Fibroblast of skin of abdomen (primary cell): ENCODE data around the gene CTNND2.
A peak's percentile ranks its signal among the peaks of the same experiment; 100 is the strongest.

Experiments
- DNase-seq: peaks from one replicate; pipeline ENCODE4 v3.0.0-alpha.2; 2013

CTNND2 gene

GRCh38 chr5:10975945-10976344 is 928.3 kb downstream of the CTNND2 start:
- peak; percentile 5 for DNase-seq

- DNase-seq = no peak
Observed at GRCh38 chr5:10974850-10975249, 929.4 kb downstream of the CTNND2 start.

GRCh38 chr5:10973316-10973715 is 930.9 kb downstream of the CTNND2 start:
- DNase-seq = no peak

GRCh38 chr5:10969684-10970180 is 934.5 kb downstream of the CTNND2 start:
- no peak for DNase-seq

GRCh38 chr5:10964806-10965205 is 939.4 kb downstream of the CTNND2 start:
- DNase-seq = no peak

- no peak for DNase-seq
Observed at GRCh38 chr5:10958728-10959127, 945.5 kb downstream of the CTNND2 start.

- no peak for DNase-seq
Observed at GRCh38 chr5:10949856-10950630, 954.2 kb downstream of the CTNND2 start.

GRCh38 chr5:10946050-10946449 is 958.2 kb downstream of the CTNND2 start:
- no peak for DNase-seq

- DNase-seq = no peak
Observed at GRCh38 chr5:10941900-10942299, 962.3 kb downstream of the CTNND2 start.

GRCh38 chr5:10936081-10936855 is 968.0 kb downstream of the CTNND2 start:
- DNase-seq = no peak

- DNase-seq = no peak
Observed at GRCh38 chr5:10935536-10935935, 968.7 kb downstream of the CTNND2 start.

- DNase-seq = no peak
Observed at GRCh38 chr5:10934783-10935355, 969.4 kb downstream of the CTNND2 start.

- DNase-seq = no peak
Observed at GRCh38 chr5:10933121-10933520, 971.1 kb downstream of the CTNND2 start.

- no peak for DNase-seq
Observed at GRCh38 chr5:10932426-10932825, 971.8 kb downstream of the CTNND2 start.

GRCh38 chr5:10927608-10928007 is 976.6 kb downstream of the CTNND2 start:
- no peak for DNase-seq

- DNase-seq = no peak
Observed at GRCh38 chr5:10923310-10923709, 980.9 kb downstream of the CTNND2 start.
